ENCODE results near the gene ZFYVE28. TPM values are rescaled to one million over a fixed set of nuclear protein-coding genes. Genes with fewer than 3 reads are reported as not detected.

The ZFYVE28 gene
- total RNA-seq, 4 donors from 2014 or later, result 44.8 to 110 (median 69.6) TPM

- in situ Hi-C loops (cut with MboI; ENCODE audit: low pct_ligation_motif_present in 1 of 4, low pct_unique_long_range_greater_than_20kb in 1 of 4, low sequenced_read_pairs in 3 of 4) (loop anchor here in 1 of 4 donors (10.0 kb wide), 1 partner anchor 50 kb away; no protein-coding TSS in a partner anchor), intact Hi-C loops (cut with DNase I; ENCODE audit: low total_unique reads) (loop anchor here (5.0 kb wide), 1 partner anchor 58 kb away; no protein-coding TSS in a partner anchor)
- H3K27ac ChIP-seq, result no peak overlapping the region
- 80 to 90% methylated on average over 2 to 21 of the region's 21 CpGs for WGBS, 2 donors (ENCODE audit: low coverage in 1 of 2)
- no peak overlapping the region for H3K4me3 ChIP-seq
- H3K27me3 ChIP-seq, result no peaks in the 10 kb centered on the region
- H3K36me3 ChIP-seq, result no peaks in the 10 kb centered on the region
- H3K4me1 ChIP-seq, result no peaks in the 10 kb centered on the region
- no peak for TF ChIP-seq EP300 (IDR thresholded peaks at IDR 0.05; ENCODE audit: low read depth)
- no peak for TF ChIP-seq CTCF (IDR thresholded peaks at IDR 0.05)
- TF ChIP-seq POLR2AphosphoS5 (IDR thresholded peaks at IDR 0.05), result no peak
- no peak for TF ChIP-seq POLR2A (IDR thresholded peaks at IDR 0.05)
- no peak for DNase-seq
- H3K9me3 ChIP-seq, result no peaks in the 10 kb centered on the region
Observed at GRCh38 chr4:2274320-2275043, 144.0 kb downstream of the ZFYVE28 start.

- TF ChIP-seq POLR2AphosphoS5 (IDR thresholded peaks at IDR 0.05) (no peak), POLR2A (IDR thresholded peaks at IDR 0.05) (no peak), CTCF (IDR thresholded peaks at IDR 0.05) (no peak), EP300 (IDR thresholded peaks at IDR 0.05; ENCODE audit: low read depth) (no peak)
- no peak for DNase-seq
- no peaks in the 10 kb centered on the region for H3K4me1 ChIP-seq
- in situ Hi-C loops (cut with MboI; ENCODE audit: low pct_ligation_motif_present in 1 of 4, low pct_unique_long_range_greater_than_20kb in 1 of 4, low sequenced_read_pairs in 3 of 4), result loop anchor here in 1 of 4 donors (10.0 kb wide), 1 partner anchor 49 kb away; no protein-coding TSS in a partner anchor
- no peak overlapping the region for H3K4me3 ChIP-seq
- H3K27me3 ChIP-seq, result no peaks in the 10 kb centered on the region
- WGBS, 2 donors (ENCODE audit: low coverage in 1 of 2), result 78 to 93% methylated on average over 5 to 16 of the region's 24 CpGs
- H3K27ac ChIP-seq, result no peak overlapping the region
- intact Hi-C loops (cut with DNase I; ENCODE audit: low total_unique reads), result no loop called here
- H3K36me3 ChIP-seq, result no peaks in the 10 kb centered on the region
- no peaks in the 10 kb centered on the region for H3K9me3 ChIP-seq
Observed at GRCh38 chr4:2273657-2274319, 144.7 kb downstream of the ZFYVE28 start.

GRCh38 chr4:2273221-2273620, 145.2 kb downstream of the ZFYVE28 start:
- Histone ChIP-seq H3K27me3 (no peaks in the 10 kb centered on the region), H3K36me3 (no peaks in the 10 kb centered on the region), H3K9me3 (no peaks in the 10 kb centered on the region), H3K27ac (no peak overlapping the region), H3K4me1 (no peaks in the 10 kb centered on the region), H3K4me3 (no peak overlapping the region)
- in situ Hi-C loops (cut with MboI; ENCODE audit: low pct_ligation_motif_present in 1 of 4, low pct_unique_long_range_greater_than_20kb in 1 of 4, low sequenced_read_pairs in 3 of 4), result loop anchor here in 1 of 4 donors (10.0 kb wide), 1 partner anchor 48 kb away; no protein-coding TSS in a partner anchor
- intact Hi-C loops (cut with DNase I; ENCODE audit: low total_unique reads), result no loop called here
- DNase-seq, result no peak
- TF ChIP-seq EP300 (IDR thresholded peaks at IDR 0.05; ENCODE audit: low read depth) (no peak), POLR2A (IDR thresholded peaks at IDR 0.05) (no peak), CTCF (IDR thresholded peaks at IDR 0.05) (no peak), POLR2AphosphoS5 (IDR thresholded peaks at IDR 0.05) (no peak)
- 78% methylated on average over 13 of the region's 15 CpGs; no CpG with 5 or more reads in 1 of the 2 donors for WGBS, 2 donors (ENCODE audit: low coverage in 1 of 2)

- H3K27me3 ChIP-seq, result no peaks in the 10 kb centered on the region
- no peaks in the 10 kb centered on the region for H3K36me3 ChIP-seq
- 82% methylated on average over 4 of the region's 6 CpGs; no CpG with 5 or more reads in 1 of the 2 donors for WGBS, 2 donors (ENCODE audit: low coverage in 1 of 2)
- H3K4me1 ChIP-seq, result no peaks in the 10 kb centered on the region
- H3K9me3 ChIP-seq, result no peaks in the 10 kb centered on the region
- TF ChIP-seq EP300 (IDR thresholded peaks at IDR 0.05; ENCODE audit: low read depth) (no peak), POLR2A (IDR thresholded peaks at IDR 0.05) (no peak), POLR2AphosphoS5 (IDR thresholded peaks at IDR 0.05) (no peak), CTCF (IDR thresholded peaks at IDR 0.05) (no peak)
- no peak overlapping the region for H3K4me3 ChIP-seq
- intact Hi-C loops (cut with DNase I; ENCODE audit: low total_unique reads) (no loop called here), in situ Hi-C loops (cut with MboI; ENCODE audit: low pct_ligation_motif_present in 1 of 4, low pct_unique_long_range_greater_than_20kb in 1 of 4, low sequenced_read_pairs in 3 of 4) (loop anchor here in 1 of 4 donors (10.0 kb wide), 1 partner anchor 48 kb away; no protein-coding TSS in a partner anchor)
- no peak for DNase-seq
- no peak overlapping the region for H3K27ac ChIP-seq
Observed at GRCh38 chr4:2272828-2273120, 145.7 kb downstream of the ZFYVE28 start.
